Gastroesophageal sphincter (tissue), 4 donors: Measurements from ENCODE around the gene THRB. TPM values are rescaled to one million over a fixed set of nuclear protein-coding genes. Genes with fewer than 3 reads are reported as not detected.
A peak's percentile ranks its signal among the peaks of the same experiment; 100 is the strongest.

Experiments used
- ATAC-seq: fragments of 150-250 bp; one replicate; pipeline ENCODE4 v1.9.1; 2016; ENCODE audit warnings: mild to moderate bottlenecking, moderate library complexity
- H3K27ac ChIP-seq, 4 donors: fragments of 200-600 bp; sonication (generic) in 3 of 4; 1 replicate in 3 of 4; 2 replicates in 1 of 4; pipeline ENCODE4 v1.5.1; 2016 to 2019
- H3K27me3 ChIP-seq: fragments of 200-600 bp; sonication (generic); one replicate; pipeline ENCODE4 v1.5.1; 2019
- H3K36me3 ChIP-seq, 2 donors: fragments of 200-600 bp; sonication (generic); one replicate each; pipeline ENCODE4 v1.5.1; 2019; ENCODE audit warnings: control low read depth in 1 of 2
- H3K4me1 ChIP-seq, 3 donors: fragments of 200-600 bp; sonication (generic); 1 replicate in 2 of 3; 2 replicates in 1 of 3; pipeline ENCODE4 v1.5.1; 2016 to 2019; ENCODE audit warnings: control low read depth in 2 of 3
- H3K4me3 ChIP-seq, 2 donors: fragments of 200-600 bp; sonication (generic); one replicate each; pipeline ENCODE4 v1.5.1; 2019; ENCODE audit warnings: mild to moderate bottlenecking in 1 of 2, moderate library complexity in 1 of 2
- H3K9me3 ChIP-seq, 3 donors: fragments of 200-600 bp; sonication (generic); one replicate each; pipeline ENCODE4 v1.5.1; 2017 to 2019; ENCODE audit warnings: control low read depth in 2 of 3
- CTCF ChIP-seq, 4 experiments: fragments of 200-600 bp in 2 of 4; fragments of 450-650 bp in 2 of 4; sonication (generic) in 1 of 4; IDR thresholded peaks; one replicate each; pipeline ENCODE4 v1.5.1; 2017 to 2019; ENCODE audit warnings: antibody characterized with exemption in 4 of 4, mild to moderate bottlenecking in 2 of 4, moderate library complexity in 2 of 4
- EP300 ChIP-seq: sonication (generic); formaldehyde crosslinking; IDR thresholded peaks from one replicate; pipeline ENCODE4 v1.6.1; 2017; ENCODE audit warnings: antibody characterized with exemption, mild to moderate bottlenecking
- POLR2A ChIP-seq, 2 donors: fragments of 450-650 bp; IDR thresholded peaks; one replicate each; pipeline ENCODE4 v1.6.1; 2017; ENCODE audit warnings: antibody characterized with exemption in 2 of 2, mild to moderate bottlenecking in 2 of 2, moderate library complexity in 1 of 2
- POLR2AphosphoS5 ChIP-seq: sonication (generic); formaldehyde crosslinking; IDR thresholded peaks from one replicate; pipeline ENCODE4 v1.6.1; 2017; ENCODE audit warnings: antibody characterized with exemption
- WGBS, 2 donors: methylation state at CpG; one replicate each; pipeline ENCODE4 v1.1.5; 2018; ENCODE audit warnings: low coverage in 1 of 2; 5-methylcytosine and 5-hydroxymethylcytosine counted together
- total RNA-seq, 4 donors: library from RNA; depleted of rRNA; stranded (reverse); fragments of >200 nt; gene quantifications; one replicate each; pipeline ENCODE4 v1.1.0, GENCODE V29; 2016

THRB gene
- total RNA-seq, 4 donors from 2014 or later = 42.5 to 61.9 (median 55.8) TPM

- no peaks in the 10 kb centered on the region for H3K9me3 ChIP-seq
- H3K4me1 ChIP-seq = peaks cover 0 to 45% (median 0%) of the 10 kb centered on the region in 3 donors
- ATAC-seq = peak; percentile 89
- peak overlapping the region; percentile 69 to 82 for H3K4me3 ChIP-seq
- H3K27me3 ChIP-seq = no peaks in the 10 kb centered on the region
- no peaks in the 10 kb centered on the region for H3K36me3 ChIP-seq
- TF ChIP-seq CTCF (IDR thresholded peaks at IDR 0.05) (peak in 2 of 4 experiments; percentile 30 to 53), EP300 (no peak), POLR2AphosphoS5 (peak; percentile 9), POLR2A (IDR thresholded peaks at IDR 0.05) (peak; percentile 34 to 56)
- WGBS, 2 donors = no CpG with 5 or more reads among the region's 79 CpGs
- peak overlapping the region; percentile 78 to 93 (median 87) for H3K27ac ChIP-seq
Observed at GRCh38 chr3:24521420-24522145, 26.9 kb upstream of the THRB start.

DNA sequence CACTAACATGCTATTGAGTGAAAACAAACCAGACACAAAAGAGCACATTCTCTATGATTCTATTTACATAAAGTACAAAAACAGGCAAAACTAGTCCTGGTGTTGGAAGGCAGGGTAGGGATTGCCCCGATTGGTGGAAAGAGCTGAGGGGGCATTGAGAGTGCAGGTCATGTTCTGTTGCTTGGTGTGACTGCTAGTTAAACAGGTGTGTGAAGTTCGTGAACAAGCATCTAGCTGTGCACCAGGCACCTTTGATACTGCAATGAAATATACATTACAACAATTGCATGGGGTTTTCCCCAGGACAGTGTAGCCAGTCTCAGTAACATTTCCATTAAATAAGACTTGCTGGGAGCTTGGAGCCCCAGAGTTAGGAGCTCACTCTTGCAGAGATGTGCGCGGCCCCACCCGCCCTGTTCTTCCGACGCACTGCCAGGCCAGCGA is 26.3 kb upstream of the THRB start:
- WGBS, 2 donors = 23 to 38% methylated on average over 1 to 2 of the region's 8 CpGs
- peak overlapping the region; percentile 69 to 82 for H3K4me3 ChIP-seq
- no peaks in the 10 kb centered on the region for H3K9me3 ChIP-seq
- TF ChIP-seq POLR2A (IDR thresholded peaks at IDR 0.05) (no peak), POLR2AphosphoS5 (no peak), CTCF (IDR thresholded peaks at IDR 0.05) (no peak), EP300 (no peak)
- no peaks in the 10 kb centered on the region for H3K36me3 ChIP-seq
- ATAC-seq = no peak
- H3K27me3 ChIP-seq = no peaks in the 10 kb centered on the region
- H3K27ac ChIP-seq = peak overlapping the region; percentile 78 to 93 (median 87)
- peaks cover 0 to 41% (median 0%) of the 10 kb centered on the region in 3 donors for H3K4me1 ChIP-seq

DNA sequence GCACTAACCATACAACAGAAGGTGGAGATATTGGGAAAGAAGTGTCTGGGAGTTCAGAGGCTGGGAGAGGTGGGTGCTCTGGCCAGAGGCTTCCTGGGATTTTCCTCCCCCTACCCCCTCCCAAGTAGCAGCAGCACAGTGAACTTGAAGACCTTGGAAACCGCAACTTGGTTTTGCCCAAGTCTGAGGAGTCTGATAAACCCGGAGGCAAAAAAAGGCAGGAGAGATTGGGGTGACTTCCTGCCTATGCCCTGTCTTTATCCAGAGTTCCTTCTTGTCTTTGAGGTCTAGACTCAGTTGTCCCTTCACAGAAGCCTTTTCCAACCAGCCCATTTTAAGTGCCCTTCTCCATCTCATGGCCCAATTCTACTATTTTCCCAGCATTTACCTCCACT is 25.4 kb upstream of the THRB start:
- WGBS, 2 donors = 94% methylated on average over 2 of the region's 2 CpGs
- no peaks in the 10 kb centered on the region for H3K36me3 ChIP-seq
- TF ChIP-seq EP300 (no peak), POLR2A (IDR thresholded peaks at IDR 0.05) (no peak), CTCF (IDR thresholded peaks at IDR 0.05) (no peak), POLR2AphosphoS5 (no peak)
- H3K27ac ChIP-seq = no peak overlapping the region
- ATAC-seq = no peak
- H3K4me3 ChIP-seq = no peak overlapping the region
- no peaks in the 10 kb centered on the region for H3K27me3 ChIP-seq
- H3K4me1 ChIP-seq = peaks cover 0 to 39% (median 0%) of the 10 kb centered on the region in 3 donors
- H3K9me3 ChIP-seq = no peaks in the 10 kb centered on the region

DNA sequence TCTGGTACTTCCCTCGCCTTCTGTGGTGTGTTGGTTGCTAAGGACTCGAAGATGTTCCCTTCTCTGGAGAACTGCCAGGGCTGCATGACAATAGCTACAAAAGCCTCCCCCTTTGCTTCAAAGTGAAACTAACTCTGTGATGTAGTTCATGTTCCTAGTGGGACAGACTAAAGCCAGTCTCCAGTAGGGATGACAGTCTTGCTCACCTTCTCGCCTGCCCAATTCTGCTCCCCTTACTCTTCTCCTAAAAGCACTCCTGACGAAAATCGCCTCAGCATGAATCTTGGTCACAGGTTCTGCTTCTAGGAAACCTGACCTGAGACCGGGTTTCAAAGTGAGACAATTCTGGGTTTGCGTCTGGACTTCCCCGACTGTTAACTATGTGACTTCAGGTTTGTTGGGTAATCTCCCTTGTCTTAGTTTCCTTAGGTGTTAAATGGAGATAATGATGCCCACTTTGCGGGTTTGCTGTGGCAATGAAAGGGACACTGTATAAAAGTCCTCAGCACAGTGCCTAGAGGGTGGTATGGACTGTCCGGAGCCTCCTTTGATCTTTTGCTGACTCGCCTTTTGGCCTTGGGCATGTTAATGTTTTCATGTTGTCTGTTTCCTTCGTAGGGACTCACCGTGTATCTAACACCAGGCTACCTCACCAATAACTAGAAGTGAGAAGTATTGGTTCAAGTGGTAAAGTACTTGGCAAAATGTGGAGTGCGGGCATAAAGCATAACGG is 24.9 kb upstream of the THRB start:
- Histone ChIP-seq H3K27ac (no peak overlapping the region), H3K36me3 (no peaks in the 10 kb centered on the region), H3K9me3 (no peaks in the 10 kb centered on the region), H3K4me3 (no peak overlapping the region), H3K4me1 (peaks cover 0 to 39% (median 0%) of the 10 kb centered on the region in 3 donors), H3K27me3 (no peaks in the 10 kb centered on the region)
- no peak for ATAC-seq
- WGBS, 2 donors = 82 to 93% methylated on average over 7 to 12 of the region's 15 CpGs
- TF ChIP-seq EP300 (no peak), POLR2A (IDR thresholded peaks at IDR 0.05) (no peak), CTCF (IDR thresholded peaks at IDR 0.05) (no peak), POLR2AphosphoS5 (no peak)

GRCh38 chr3:24518990-24519367 is 24.3 kb upstream of the THRB start:
- Histone ChIP-seq H3K27ac (no peak overlapping the region), H3K4me1 (peaks cover 0 to 39% (median 0%) of the 10 kb centered on the region in 3 donors), H3K4me3 (no peak overlapping the region), H3K9me3 (no peaks in the 10 kb centered on the region), H3K27me3 (no peaks in the 10 kb centered on the region), H3K36me3 (no peaks in the 10 kb centered on the region)
- ATAC-seq = no peak
- TF ChIP-seq EP300 (no peak), POLR2A (IDR thresholded peaks at IDR 0.05) (no peak)
- WGBS, 2 donors = 40 to 68% methylated on average over 1 to 3 of the region's 4 CpGs
